MM.1S (cell line): ENCODE results near the gene LGMN.

Experiments used
- DNase-seq: peaks from one replicate; pipeline ENCODE4 v3.0.0-alpha.2; 2015
- H2AFZ ChIP-seq: fragments of 300-600 bp; sonication (generic); 2 replicates; pipeline ENCODE4 v1.6.0; 2016; ENCODE audit warnings: antibody characterized with exemption, low read length
- H3F3A ChIP-seq: fragments of 300-600 bp; sonication (generic); 2 replicates; pipeline ENCODE4 v1.6.1; 2016; ENCODE audit warnings: mild to moderate bottlenecking, antibody characterized with exemption, low read length, moderate library complexity, mixed read lengths; ENCODE audit not compliant: insufficient read depth
- H3K27ac ChIP-seq: fragments of 300-600 bp; sonication (generic); 2 replicates; pipeline ENCODE4 v1.5.1; 2016; ENCODE audit warnings: mild to moderate bottlenecking, low read length
- H3K27me3 ChIP-seq: fragments of 300-600 bp; sonication (generic); replicated peaks from 2 replicates; pipeline ENCODE4 v1.6.0; 2016; ENCODE audit warnings: low read length; ENCODE audit not compliant: insufficient read depth
- H3K36me3 ChIP-seq: fragments of 300-600 bp; sonication (generic); replicated peaks from 2 replicates; pipeline ENCODE4 v1.6.1; 2016; ENCODE audit warnings: mild to moderate bottlenecking, low read length, mixed read lengths; ENCODE audit not compliant: insufficient read depth
- H3K4me1 ChIP-seq: fragments of 300-600 bp; sonication (generic); 2 replicates; pipeline ENCODE4 v1.6.1; 2016; ENCODE audit warnings: low read length, mixed read lengths
- H3K4me2 ChIP-seq: fragments of 300-600 bp; sonication (generic); 2 replicates; pipeline ENCODE4 v1.6.0; 2016; ENCODE audit warnings: low read depth, low read length
- H3K4me3 ChIP-seq: fragments of 300-600 bp; sonication (generic); 2 replicates; pipeline ENCODE4 v1.5.1; 2016; ENCODE audit warnings: low read length, mixed read lengths
- H3K79me2 ChIP-seq: fragments of 300-600 bp; sonication (generic); 2 replicates; pipeline ENCODE4 v1.6.1; 2016; ENCODE audit warnings: mixed run types, low read length, mixed read lengths
- H3K9ac ChIP-seq: fragments of 300-600 bp; sonication (generic); 2 replicates; pipeline ENCODE4 v1.6.1; 2016; ENCODE audit warnings: low read length, mixed read lengths
- H3K9me2 ChIP-seq: fragments of 300-600 bp; sonication (generic); replicated peaks from 2 replicates; pipeline ENCODE4 v1.6.1; 2016; ENCODE audit warnings: mild to moderate bottlenecking, low read length, mixed read lengths; ENCODE audit not compliant: insufficient read depth
- H3K9me3 ChIP-seq: fragments of 300-600 bp; sonication (generic); replicated peaks from 2 replicates; pipeline ENCODE4 v1.6.1; 2016; ENCODE audit warnings: mild to moderate bottlenecking, low read length, mixed read lengths; ENCODE audit not compliant: insufficient read depth
- H4K20me1 ChIP-seq: fragments of 300-600 bp; sonication (generic); 2 replicates; pipeline ENCODE4 v1.6.1; 2016; ENCODE audit warnings: mild to moderate bottlenecking, low read length, moderate library complexity, mixed read lengths; ENCODE audit not compliant: insufficient read depth
- CTCF ChIP-seq: fragments of 300-600 bp; sonication (generic); IDR thresholded peaks from 2 replicates; pipeline ENCODE4 v1.5.1; 2016; ENCODE audit warnings: antibody characterized with exemption, low read length, mixed read lengths
- EZH2 ChIP-seq: fragments of 300-600 bp; sonication (generic); optimal IDR thresholded peaks from 2 replicates; pipeline ENCODE3; 2017; ENCODE audit warnings: low read depth, mild to moderate bottlenecking, antibody characterized with exemption, low read length, mixed read lengths
- EZH2phosphoT487 ChIP-seq: fragments of 300-600 bp; sonication (generic); IDR thresholded peaks from 2 replicates; pipeline ENCODE4 v1.6.1; 2018; ENCODE audit warnings: antibody characterized with exemption, low read length

Gene LGMN

DNA sequence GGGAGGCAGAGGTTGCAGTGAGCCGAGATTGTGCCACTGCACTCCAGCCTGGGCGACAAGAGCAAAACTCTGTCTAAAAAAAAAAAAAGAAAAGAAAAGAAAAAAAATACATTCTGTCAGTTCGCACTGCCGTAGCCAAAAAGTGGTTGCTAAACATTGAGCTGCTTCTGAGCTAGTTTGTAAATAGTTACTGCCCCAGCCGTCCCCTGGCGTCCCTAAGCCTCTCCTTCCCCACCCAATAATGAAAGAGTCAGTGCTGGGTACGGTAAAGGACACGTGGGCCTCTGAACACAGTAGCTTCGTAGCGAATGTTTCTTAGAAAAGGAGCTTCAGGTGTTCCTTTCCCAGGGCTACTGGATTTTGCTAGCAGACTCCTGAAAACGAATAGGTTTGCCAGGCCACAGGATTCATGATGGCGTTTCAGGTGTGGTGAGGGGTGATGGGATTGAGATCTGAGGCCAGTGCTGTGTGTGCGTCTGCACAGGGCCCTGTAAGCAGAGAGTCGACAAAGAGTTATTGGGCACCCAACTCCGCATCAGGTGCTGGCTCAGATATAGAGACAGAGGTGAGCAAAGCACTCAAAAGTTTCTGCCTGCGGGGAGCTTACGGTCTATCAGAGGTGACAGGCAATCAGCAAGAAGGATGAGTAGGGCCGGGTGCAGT, 94.1 kb downstream of the LGMN start:
- Histone ChIP-seq H3F3A (no peaks in the 10 kb centered on the region), H3K27ac (no peak overlapping the region), H3K4me1 (no peaks in the 10 kb centered on the region), H3K9me2 (no peaks in the 10 kb centered on the region), H3K4me3 (no peak overlapping the region), H3K79me2 (no peaks in the 10 kb centered on the region), H3K4me2 (no peak overlapping the region), H3K36me3 (no peaks in the 10 kb centered on the region), H2AFZ (no peak overlapping the region), H3K27me3 (no peaks in the 10 kb centered on the region), H4K20me1 (no peaks in the 10 kb centered on the region), H3K9me3 (no peaks in the 10 kb centered on the region), H3K9ac (no peak overlapping the region)
- TF ChIP-seq EZH2phosphoT487, result no peak
- TF ChIP-seq CTCF, result no peak
- no peak for TF ChIP-seq EZH2
- no peak for DNase-seq
